PC-3 (cell line): ENCODE data around the gene CEP41.

Experiments
- CTCF ChIP-seq: fragments of 300-600 bp; sonication (generic); conservative IDR thresholded peaks from 2 replicates; pipeline ENCODE4 v1.5.1; 2017; ENCODE audit warnings: antibody characterized with exemption, low read depth, mild to moderate bottlenecking, low read length
- EZH2 ChIP-seq: fragments of 300-600 bp; sonication (generic); IDR thresholded peaks from one replicate; pipeline ENCODE4 v1.6.1; 2017; ENCODE audit warnings: antibody characterized with exemption, mild to moderate bottlenecking, low read length; ENCODE audit not compliant: unreplicated experiment
- EZH2phosphoT487 ChIP-seq: fragments of 300-600 bp; sonication (generic); IDR thresholded peaks from 2 replicates; pipeline ENCODE4 v1.6.1; 2018; ENCODE audit warnings: mild to moderate bottlenecking, antibody characterized with exemption, low read length, borderline replicate concordance

GRCh38 chr7:130415006-130415405, 25.8 kb downstream of the CEP41 start:
- TF ChIP-seq CTCF = no peak
- TF ChIP-seq EZH2 = no peak
- no peak for TF ChIP-seq EZH2phosphoT487
